ENCODE measurements around the gene PRSS2.

The PRSS2 gene

GRCh38 chr7:142782922-142783900 lies 12.4 kb downstream of the PRSS2 start:
- peak overlapping the region in 8 of 11 experiments; percentile 39 to 62 (median 47); a peak in 15 of 22 replicates for H3K9ac ChIP-seq
- TF ChIP-seq Cebpa-rat (IDR thresholded peaks at IDR 0.05): no peak
- no peaks in the 10 kb centered on the region for H3K9me3 ChIP-seq (replicated peaks in 1 of 11)
- no peaks in the 10 kb centered on the region for H3K36me3 ChIP-seq
- H3K4me1 ChIP-seq: peaks cover 0 to 14% (median 6%) of the 10 kb centered on the region in 10 experiments; a peak in 13 of 20 replicates
- H3K27me3 ChIP-seq: peaks cover 0 to 8% (median 6%) of the 10 kb centered on the region in 11 experiments; a peak in 14 of 22 replicates
- H3K27ac ChIP-seq: peak overlapping the region in 8 of 11 experiments; percentile 16 to 50 (median 32); a peak in 8 of 22 replicates
- H3K4me3 ChIP-seq: peak overlapping the region; percentile 37 to 64 (median 52); a peak in 18 of 20 replicates
- peak overlapping the region; percentile 71 to 96 (median 84) for H3K4me2 ChIP-seq
- no peaks in the 10 kb centered on the region for H4K20me1 ChIP-seq

- no peak for TF ChIP-seq Cebpa-rat (IDR thresholded peaks at IDR 0.05)
These were observed 13.3 kb downstream of the PRSS2 start for GRCh38 chr7:142784096-142784495.

GRCh38 chr7:142784716-142785115 lies 13.9 kb downstream of the PRSS2 start:
- peaks cover 0 to 14% (median 6%) of the 10 kb centered on the region in 10 experiments; a peak in 13 of 20 replicates for H3K4me1 ChIP-seq
- H3K4me2 ChIP-seq: no peak overlapping the region

More at GRCh38 chr7:142784096-142784495, 13.3 kb downstream of the PRSS2 start:
- no peaks in the 10 kb centered on the region for H3K9me3 ChIP-seq (replicated peaks in 1 of 11)
- peaks cover 0 to 14% (median 6%) of the 10 kb centered on the region in 10 experiments; a peak in 13 of 20 replicates for H3K4me1 ChIP-seq
- no peak overlapping the region for H3K4me3 ChIP-seq
- H3K27ac ChIP-seq: no peak overlapping the region
- no peak overlapping the region for H3K9ac ChIP-seq
- H3K27me3 ChIP-seq: peaks cover 0 to 8% (median 6%) of the 10 kb centered on the region in 11 experiments; a peak in 14 of 22 replicates
- H4K20me1 ChIP-seq: no peaks in the 10 kb centered on the region
- H3K4me2 ChIP-seq: no peak overlapping the region
- H3K36me3 ChIP-seq: no peaks in the 10 kb centered on the region

GRCh38 chr7:142785841-142786250 lies 15.1 kb downstream of the PRSS2 start:
- Histone ChIP-seq H3K9me3 (replicated peaks in 1 of 11) (no peaks in the 10 kb centered on the region), H3K27ac (no peak overlapping the region), H3K4me1 (peaks cover 0 to 14% (median 6%) of the 10 kb centered on the region in 10 experiments; a peak in 13 of 20 replicates), H3K9ac (no peak overlapping the region), H4K20me1 (no peaks in the 10 kb centered on the region), H3K36me3 (no peaks in the 10 kb centered on the region), H3K27me3 (peaks cover 0 to 8% (median 6%) of the 10 kb centered on the region in 11 experiments; a peak in 14 of 22 replicates), H3K4me2 (no peak overlapping the region), H3K4me3 (no peak overlapping the region)
- TF ChIP-seq Cebpa-rat (IDR thresholded peaks at IDR 0.05): no peak

More at GRCh38 chr7:142784716-142785115, 13.9 kb downstream of the PRSS2 start:
- Histone ChIP-seq H3K36me3 (no peaks in the 10 kb centered on the region), H4K20me1 (no peaks in the 10 kb centered on the region), H3K9ac (no peak overlapping the region), H3K27ac (no peak overlapping the region), H3K9me3 (replicated peaks in 1 of 11) (no peaks in the 10 kb centered on the region), H3K27me3 (peaks cover 0 to 8% (median 6%) of the 10 kb centered on the region in 11 experiments; a peak in 14 of 22 replicates), H3K4me3 (no peak overlapping the region)
- TF ChIP-seq Cebpa-rat (IDR thresholded peaks at IDR 0.05): no peak

DNA sequence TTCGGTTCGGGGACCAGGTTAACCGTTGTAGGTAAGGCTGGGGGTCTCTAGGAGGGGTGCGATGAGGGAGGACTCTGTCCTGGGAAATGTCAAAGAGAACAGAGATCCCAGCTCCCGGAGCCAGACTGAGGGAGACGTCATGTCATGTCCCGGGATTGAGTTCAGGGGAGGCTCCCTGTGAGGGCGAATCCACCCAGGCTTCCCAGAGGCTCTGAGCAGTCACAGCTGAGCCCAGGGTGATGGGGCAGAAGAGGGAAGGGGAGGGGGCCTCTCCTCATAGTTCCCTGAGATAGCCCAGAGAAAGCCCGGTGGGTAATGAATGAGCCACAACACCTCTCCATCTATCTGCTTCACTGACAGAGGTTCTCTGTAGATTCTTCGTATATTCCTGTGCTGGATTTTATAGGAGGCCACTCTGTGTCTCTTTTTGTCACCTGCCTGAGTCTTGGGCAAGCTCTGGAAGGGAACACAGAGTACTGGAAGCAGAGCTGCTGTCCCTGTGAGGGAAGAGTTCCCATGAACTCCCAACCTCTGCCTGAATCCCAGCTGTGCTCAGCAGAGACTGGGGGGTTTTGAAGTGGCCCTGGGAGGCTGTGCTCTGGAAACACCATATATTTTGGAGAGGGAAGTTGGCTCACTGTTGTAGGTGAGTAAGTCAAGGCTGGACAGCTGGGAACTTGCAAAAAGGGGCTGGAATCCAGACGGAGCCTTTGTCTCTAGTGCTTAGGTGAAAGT lies 16.4 kb downstream of the PRSS2 start:
- Histone ChIP-seq H3K36me3 (no peaks in the 10 kb centered on the region), H3K4me1 (peaks cover 0 to 14% (median 6%) of the 10 kb centered on the region in 10 experiments; a peak in 13 of 20 replicates), H3K27ac (no peak overlapping the region), H3K4me2 (no peak overlapping the region), H3K9ac (no peak overlapping the region), H3K9me3 (replicated peaks in 1 of 11) (no peaks in the 10 kb centered on the region), H3K27me3 (peaks cover 0 to 8% (median 6%) of the 10 kb centered on the region in 11 experiments; a peak in 14 of 22 replicates), H4K20me1 (no peaks in the 10 kb centered on the region), H3K4me3 (no peak overlapping the region)
- TF ChIP-seq Cebpa-rat (IDR thresholded peaks at IDR 0.05): no peak

DNA sequence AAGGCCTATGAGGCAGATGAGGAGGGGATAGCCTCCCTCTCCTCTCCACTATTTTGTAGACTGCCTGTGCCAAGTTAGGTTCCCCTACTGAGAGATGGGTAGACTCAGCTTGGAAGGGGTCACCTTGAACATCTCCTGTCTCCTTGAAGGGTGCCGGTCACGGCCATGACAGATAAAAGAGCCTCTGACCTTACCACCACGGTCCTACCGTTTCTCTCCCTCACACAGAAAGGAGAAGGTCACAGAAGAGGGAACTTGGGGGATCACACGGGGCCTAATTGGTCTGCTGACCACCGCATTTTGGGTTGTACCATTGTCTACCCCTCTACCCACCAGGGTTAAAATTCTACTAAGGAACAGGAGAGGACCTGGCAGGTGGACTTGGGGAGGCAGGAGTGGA lies 17.0 kb downstream of the PRSS2 start:
- Histone ChIP-seq H3K27ac (no peak overlapping the region), H3K4me1 (peaks cover 0 to 9% (median 3%) of the 10 kb centered on the region in 10 experiments; a peak in 13 of 20 replicates)
- TF ChIP-seq Cebpa-rat (IDR thresholded peaks at IDR 0.05): no peak

DNA sequence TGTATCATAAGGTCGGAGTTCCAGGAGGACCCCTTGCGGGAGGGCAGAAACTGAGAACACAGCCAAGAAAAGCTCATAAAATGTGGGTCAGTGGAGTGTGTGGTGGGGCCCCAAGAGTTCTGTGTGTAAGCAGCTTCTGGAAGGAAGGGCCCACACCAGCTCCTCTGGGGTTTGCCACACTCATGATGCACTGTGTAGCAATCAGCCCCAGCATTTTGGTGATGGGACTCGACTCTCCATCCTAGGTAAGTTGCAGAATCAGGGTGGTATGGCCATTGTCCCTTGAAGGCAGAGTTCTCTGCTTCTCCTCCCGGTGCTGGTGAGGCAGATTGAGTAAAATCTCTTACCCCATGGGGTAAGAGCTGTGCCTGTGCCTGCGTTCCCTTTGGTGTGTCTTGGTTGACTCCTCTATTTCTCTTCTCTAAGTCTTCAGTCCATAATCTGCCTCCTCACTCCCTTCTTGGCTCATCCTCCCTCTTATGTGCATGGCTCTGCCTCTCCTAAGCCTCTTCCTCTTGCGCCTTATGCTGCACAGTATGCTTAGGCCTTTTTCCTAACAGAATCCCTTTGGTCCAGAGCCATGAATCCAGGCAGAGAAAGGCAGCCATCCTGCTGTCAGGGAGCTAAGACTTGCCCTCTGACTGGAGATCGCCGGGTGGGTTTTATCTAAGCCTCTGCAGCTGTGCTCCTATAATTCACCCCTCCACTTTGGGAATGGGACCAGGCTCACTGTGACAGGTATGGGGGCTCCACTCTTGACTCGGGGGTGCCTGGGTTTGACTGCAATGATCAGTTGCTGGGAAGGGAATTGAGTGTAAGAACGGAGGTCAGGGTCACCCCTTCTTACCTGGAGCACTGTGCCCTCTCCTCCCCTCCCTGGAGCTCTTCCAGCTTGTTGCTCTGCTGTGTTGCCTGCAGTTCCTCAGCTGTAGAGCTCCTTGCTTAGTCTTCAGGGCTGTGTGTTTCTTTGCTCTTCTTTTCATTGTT lies 17.8 kb downstream of the PRSS2 start:
- H3K27me3 ChIP-seq: peaks cover 0 to 14% (median 10%) of the 10 kb centered on the region in 11 experiments; a peak in 15 of 22 replicates
- no peak overlapping the region for H3K4me3 ChIP-seq
- no peak for TF ChIP-seq Cebpa-rat (IDR thresholded peaks at IDR 0.05)
- H3K4me2 ChIP-seq: no peak overlapping the region
- no peaks in the 10 kb centered on the region for H4K20me1 ChIP-seq
- no peaks in the 10 kb centered on the region for H3K36me3 ChIP-seq
- no peak overlapping the region for H3K27ac ChIP-seq
- H3K4me1 ChIP-seq: peaks cover 0 to 3% (median 0%) of the 10 kb centered on the region in 10 experiments; a peak in 1 of 20 replicates
- no peak overlapping the region for H3K9ac ChIP-seq
- no peaks in the 10 kb centered on the region for H3K9me3 ChIP-seq (replicated peaks in 1 of 11)

More for the DNA sequence above, 17.0 kb downstream of the PRSS2 start:
- H3K4me2 ChIP-seq: no peak overlapping the region
- H4K20me1 ChIP-seq: no peaks in the 10 kb centered on the region
- H3K9ac ChIP-seq: no peak overlapping the region
- H3K27me3 ChIP-seq: peaks cover 0 to 8% (median 6%) of the 10 kb centered on the region in 11 experiments; a peak in 14 of 22 replicates
- H3K4me3 ChIP-seq: no peak overlapping the region
- no peaks in the 10 kb centered on the region for H3K36me3 ChIP-seq
- no peaks in the 10 kb centered on the region for H3K9me3 ChIP-seq (replicated peaks in 1 of 11)

- peaks cover 5 to 22% (median 19%) of the 10 kb centered on the region in 11 experiments; a peak in 17 of 22 replicates for H3K27me3 ChIP-seq
- no peaks in the 10 kb centered on the region for H3K9me3 ChIP-seq (replicated peaks in 1 of 11)
- no peaks in the 10 kb centered on the region for H3K36me3 ChIP-seq
- no peak for TF ChIP-seq Cebpa-rat (IDR thresholded peaks at IDR 0.05)
- H3K4me3 ChIP-seq: no peak overlapping the region
- H3K4me2 ChIP-seq: no peak overlapping the region
- no peak overlapping the region for H3K9ac ChIP-seq
- H3K27ac ChIP-seq: no peak overlapping the region
- no peaks in the 10 kb centered on the region for H4K20me1 ChIP-seq
- H3K4me1 ChIP-seq: no peaks in the 10 kb centered on the region
These were observed 18.7 kb downstream of the PRSS2 start for GRCh38 chr7:142789441-142789840.
